Type B pancreatic cell (in vitro differentiated cells): Measurements from ENCODE around the gene MOCOS. TPM values are rescaled to one million over a fixed set of nuclear protein-coding genes. Genes with fewer than 3 reads are reported as not detected.

ENCODE experiments used
- DNase-seq: peaks from one replicate; pipeline ENCODE4 v3.0.0; 2021; ENCODE audit warnings: mixed read lengths; ENCODE audit not compliant: unreplicated experiment; ENCODE audit errors: extremely low spot score
- H3K27ac Mint-ChIP-seq: 2 replicates; pipeline ENCODE4 v1.8.0; 2021; ENCODE audit warnings: mild to moderate bottlenecking, mixed read lengths
- H3K27me3 Mint-ChIP-seq: 2 replicates; pipeline ENCODE4 v1.8.0; 2021; ENCODE audit warnings: mixed read lengths
- H3K36me3 Mint-ChIP-seq: 2 replicates; pipeline ENCODE4 v1.8.0; 2021; ENCODE audit warnings: mixed read lengths
- H3K4me1 Mint-ChIP-seq: one replicate; pipeline ENCODE4 v1.8.0; 2021; ENCODE audit warnings: mixed read lengths; ENCODE audit not compliant: unreplicated experiment
- H3K4me3 Mint-ChIP-seq: 2 replicates; pipeline ENCODE4 v1.8.0; 2021; ENCODE audit warnings: mild to moderate bottlenecking, mixed read lengths
- H3K9me3 Mint-ChIP-seq: 2 replicates; pipeline ENCODE4 v1.8.0; 2021; ENCODE audit warnings: mixed read lengths
- CTCF ChIP-seq: fragments of 200-600 bp; sonication (generic); conservative IDR thresholded peaks from 2 replicates; pipeline ENCODE4 v1.5.0; 2021; ENCODE audit warnings: antibody characterized with exemption, mild to moderate bottlenecking
- total RNA-seq: library from RNA; stranded (reverse); gene quantifications from 2 replicates; pipeline ENCODE4 v1.2.1, GENCODE V29; 2021; ENCODE audit warnings: low replicate concordance

MOCOS gene
- total RNA-seq, 1 donor from 2014 or later, result 2.4 TPM

- no peak overlapping the region for H3K4me3 Mint-ChIP-seq
- no peak for DNase-seq
- no peak for TF ChIP-seq CTCF
- no peaks in the 10 kb centered on the region for H3K4me1 Mint-ChIP-seq
- H3K36me3 Mint-ChIP-seq, result no peaks in the 10 kb centered on the region
- no peaks in the 10 kb centered on the region for H3K9me3 Mint-ChIP-seq
- no peaks in the 10 kb centered on the region for H3K27me3 Mint-ChIP-seq
- H3K27ac Mint-ChIP-seq, result no peak overlapping the region
Measured at GRCh38 chr18:36196238-36196995, 9.1 kb downstream of the MOCOS start.

GRCh38 chr18:36197511-36198166, 10.3 kb downstream of the MOCOS start:
- H3K9me3 Mint-ChIP-seq, result no peaks in the 10 kb centered on the region
- no peak overlapping the region for H3K4me3 Mint-ChIP-seq
- H3K36me3 Mint-ChIP-seq, result no peaks in the 10 kb centered on the region
- no peak overlapping the region for H3K27ac Mint-ChIP-seq
- no peak for DNase-seq
- no peak for TF ChIP-seq CTCF
- no peaks in the 10 kb centered on the region for H3K4me1 Mint-ChIP-seq
- no peaks in the 10 kb centered on the region for H3K27me3 Mint-ChIP-seq

- no peak for TF ChIP-seq CTCF
- Mint-ChIP-seq H3K36me3 (no peaks in the 10 kb centered on the region), H3K4me3 (no peak overlapping the region), H3K27ac (no peak overlapping the region), H3K9me3 (no peaks in the 10 kb centered on the region), H3K4me1 (no peaks in the 10 kb centered on the region), H3K27me3 (no peaks in the 10 kb centered on the region)
- no peak for DNase-seq
Measured at GRCh38 chr18:36199691-36200295, 12.5 kb downstream of the MOCOS start.

- DNase-seq, result peak; percentile 20
- H3K27me3 Mint-ChIP-seq, result no peaks in the 10 kb centered on the region
- H3K36me3 Mint-ChIP-seq, result no peaks in the 10 kb centered on the region
- H3K27ac Mint-ChIP-seq, result no peak overlapping the region
- no peak for TF ChIP-seq CTCF
- no peaks in the 10 kb centered on the region for H3K9me3 Mint-ChIP-seq
- H3K4me3 Mint-ChIP-seq, result no peak overlapping the region
- no peaks in the 10 kb centered on the region for H3K4me1 Mint-ChIP-seq
Measured at GRCh38 chr18:36200354-36200771, 13.1 kb downstream of the MOCOS start.

- H3K27me3 Mint-ChIP-seq, result no peaks in the 10 kb centered on the region
- H3K4me1 Mint-ChIP-seq, result no peaks in the 10 kb centered on the region
- no peak overlapping the region for H3K27ac Mint-ChIP-seq
- no peaks in the 10 kb centered on the region for H3K36me3 Mint-ChIP-seq
- H3K9me3 Mint-ChIP-seq, result no peaks in the 10 kb centered on the region
- no peak for DNase-seq
- H3K4me3 Mint-ChIP-seq, result no peak overlapping the region
- no peak for TF ChIP-seq CTCF
Measured at GRCh38 chr18:36201765-36202164, 14.5 kb downstream of the MOCOS start.
